IMR-90 (cell line): ENCODE results near the gene FDX1.

Experiments used
- BHLHE40 ChIP-seq: fragments of 150-350 bp; IDR thresholded peaks from 2 replicates; pipeline ENCODE4 v1.6.1; 2016; ENCODE audit warnings: mild to moderate bottlenecking, low read depth, low read length
- CEBPB ChIP-seq: IDR thresholded peaks from 2 replicates; pipeline ENCODE4 v1.6.1; 2012; ENCODE audit warnings: low read depth, low read length, improper control_type of control experiment
- CHD1 ChIP-seq: IDR thresholded peaks from 2 replicates; pipeline ENCODE4 v1.6.1; 2012; ENCODE audit warnings: low read depth, low read length, improper control_type of control experiment
- CTCF ChIP-seq: conservative IDR thresholded peaks from 2 replicates; pipeline ENCODE4 v1.5.1; 2012; ENCODE audit warnings: mild to moderate bottlenecking, low read depth, low read length, improper control_type of control experiment
- MAZ ChIP-seq: IDR thresholded peaks from 2 replicates; pipeline ENCODE4 v1.6.1; 2012; ENCODE audit warnings: low read depth, mild to moderate bottlenecking, low read length, improper control_type of control experiment, moderate library complexity, borderline replicate concordance
- MXI1 ChIP-seq: IDR thresholded peaks from 2 replicates; pipeline ENCODE4 v1.6.1; 2012; ENCODE audit warnings: low read depth, mild to moderate bottlenecking, low read length, moderate library complexity, borderline replicate concordance
- NFE2L2 ChIP-seq: fragments of 150-350 bp; IDR thresholded peaks from 2 replicates; pipeline ENCODE4 v1.6.1; 2016; ENCODE audit warnings: low read depth, mild to moderate bottlenecking, low read length
- POLR2A ChIP-seq: IDR thresholded peaks from 2 replicates; pipeline ENCODE4 v1.6.1; 2012; ENCODE audit warnings: mild to moderate bottlenecking, low read depth, low read length
- RAD21 ChIP-seq: IDR thresholded peaks from 2 replicates; pipeline ENCODE4 v1.6.1; 2012; ENCODE audit warnings: low read length, improper control_type of control experiment
- RCOR1 ChIP-seq: IDR thresholded peaks from 2 replicates; pipeline ENCODE4 v1.6.1; 2012; ENCODE audit warnings: mild to moderate bottlenecking, low read length, improper control_type of control experiment; ENCODE audit not compliant: insufficient replicate concordance
- RFX5 ChIP-seq: IDR thresholded peaks from 2 replicates; pipeline ENCODE4 v1.8.0; 2012; ENCODE audit warnings: low read depth, mild to moderate bottlenecking, low read length, moderate library complexity
- SMC3 ChIP-seq: fragments of 150-350 bp; IDR thresholded peaks from 2 replicates; pipeline ENCODE4 v1.6.1; 2016; ENCODE audit warnings: low read depth, mild to moderate bottlenecking, antibody characterized with exemption, low read length, moderate library complexity

GRCh38 chr11:110505528-110506284 lies 76.0 kb downstream of the FDX1 start:
- TF ChIP-seq CEBPB = no peak
- TF ChIP-seq CHD1 = no peak
- TF ChIP-seq POLR2A = no peak
- TF ChIP-seq NFE2L2 = no peak
- no peak for TF ChIP-seq CTCF
- no peak for TF ChIP-seq MAZ
- no peak for TF ChIP-seq BHLHE40
- TF ChIP-seq RFX5 = no peak
- TF ChIP-seq RCOR1 = no peak
- no peak for TF ChIP-seq SMC3
- TF ChIP-seq RAD21 = no peak
- TF ChIP-seq MXI1 = no peak
